ENCODE data around the gene ATP9B. TPM values are rescaled to one million over a fixed set of nuclear protein-coding genes. Genes with fewer than 3 reads are reported as not detected.
A peak's percentile ranks its signal among the peaks of the same experiment; 100 is the strongest.

ATP9B gene
- total and polyA plus RNA-seq, 12 donors: 6.7 to 19.7 (median 14.5) TPM

- Histone ChIP-seq H3K27ac (no peak overlapping the region), H3K9me3 (no peaks in the 10 kb centered on the region), H3K27me3 (no peaks in the 10 kb centered on the region), H3K4me3 (no peak overlapping the region), H3K4me1 (peaks cover 0 to 36% (median 13%) of the 10 kb centered on the region in 9 donors), H3K36me3 (peaks cover 0 to 39% (median 0%) of the 10 kb centered on the region in 9 donors)
- no peak for DNase-seq
- TF ChIP-seq CTCF (IDR thresholded peaks at IDR 0.05): no peak
- intact Hi-C loops (cut with DNase I): no loop called here
- WGBS, 2 donors: 93 to 94% methylated on average over 20 to 24 of the region's 24 CpGs
- ATAC-seq: no peak
Observed at GRCh38 chr18:79422022-79422782, 353.0 kb downstream of the ATP9B start.

GRCh38 chr18:79422783-79423165 lies 353.6 kb downstream of the ATP9B start:
- H3K4me3 ChIP-seq: no peak overlapping the region
- TF ChIP-seq CTCF (IDR thresholded peaks at IDR 0.05): no peak
- DNase-seq (no peak), ATAC-seq (no peak)
- H3K9me3 ChIP-seq: no peaks in the 10 kb centered on the region
- intact Hi-C loops (cut with DNase I): no loop called here
- no peaks in the 10 kb centered on the region for H3K27me3 ChIP-seq
- peaks cover 0 to 36% (median 13%) of the 10 kb centered on the region in 9 donors for H3K4me1 ChIP-seq
- H3K36me3 ChIP-seq: peaks cover 0 to 39% (median 0%) of the 10 kb centered on the region in 9 donors
- no peak overlapping the region for H3K27ac ChIP-seq
- 91 to 95% methylated on average over 12 of the region's 12 CpGs for WGBS, 2 donors

GRCh38 chr18:79423211-79424007 lies 354.2 kb downstream of the ATP9B start:
- H3K4me1 ChIP-seq: peaks cover 0 to 36% (median 13%) of the 10 kb centered on the region in 9 donors
- no peak for TF ChIP-seq CTCF (IDR thresholded peaks at IDR 0.05)
- intact Hi-C loops (cut with DNase I): no loop called here
- WGBS, 2 donors: 88 to 91% methylated on average over 26 of the region's 26 CpGs
- H3K27ac ChIP-seq: peak overlapping the region in 3 of 10 donors; percentile 19 to 31 (median 27)
- peaks cover 0 to 36% (median 0%) of the 10 kb centered on the region in 9 donors for H3K36me3 ChIP-seq
- H3K9me3 ChIP-seq: no peaks in the 10 kb centered on the region
- ATAC-seq (peak in 7 of 8 donors; percentile 3 to 20 (median 14)), DNase-seq (no peak)
- no peaks in the 10 kb centered on the region for H3K27me3 ChIP-seq
- H3K4me3 ChIP-seq: no peak overlapping the region

- TF ChIP-seq CTCF (IDR thresholded peaks at IDR 0.05): no peak
- 72 to 79% methylated on average over 30 of the region's 30 CpGs for WGBS, 2 donors
- Histone ChIP-seq H3K36me3 (peaks cover 0 to 35% (median 0%) of the 10 kb centered on the region in 9 donors), H3K9me3 (no peaks in the 10 kb centered on the region), H3K4me1 (peaks cover 0 to 31% (median 13%) of the 10 kb centered on the region in 9 donors), H3K27me3 (no peaks in the 10 kb centered on the region), H3K27ac (peak overlapping the region in 4 of 10 donors; percentile 15 to 36 (median 23)), H3K4me3 (no peak overlapping the region)
- intact Hi-C loops (cut with DNase I): no loop called here
- ATAC-seq (peak; percentile 45 to 87 (median 66)), DNase-seq (peak; percentile 65 to 66)
Observed at GRCh38 chr18:79424008-79424565, 354.9 kb downstream of the ATP9B start.
